ENCODE measurements around the gene CTU1.

DNA sequence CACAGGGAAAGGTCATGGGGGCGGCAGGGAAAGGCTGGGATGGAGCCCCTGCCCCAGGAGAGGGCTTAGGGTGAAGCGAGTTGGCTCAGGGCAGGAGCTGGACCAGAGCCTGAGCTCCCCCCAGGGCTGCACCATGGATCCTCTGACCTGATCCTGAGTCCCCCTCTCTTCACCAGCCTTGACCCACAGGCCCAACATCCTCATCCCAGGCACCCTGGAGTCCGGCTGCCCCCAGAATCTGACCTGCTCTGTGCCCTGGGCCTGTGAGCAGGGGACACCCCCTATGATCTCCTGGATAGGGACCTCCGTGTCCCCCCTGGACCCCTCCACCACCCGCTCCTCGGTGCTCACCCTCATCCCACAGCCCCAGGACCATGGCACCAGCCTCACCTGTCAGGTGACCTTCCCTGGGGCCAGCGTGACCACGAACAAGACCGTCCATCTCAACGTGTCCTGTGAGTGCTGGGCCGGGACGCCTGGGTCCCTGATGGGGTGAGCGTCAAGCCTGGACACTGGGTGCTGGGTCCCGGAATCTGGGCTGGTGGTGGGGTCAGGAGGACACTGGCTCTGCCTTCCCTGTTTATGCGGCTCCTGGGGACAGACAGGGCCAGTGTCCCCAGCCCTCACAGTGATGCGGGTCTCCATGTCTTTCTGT, 17.3 kb upstream of the CTU1 start:
- TF ChIP-seq, protein P1, sequence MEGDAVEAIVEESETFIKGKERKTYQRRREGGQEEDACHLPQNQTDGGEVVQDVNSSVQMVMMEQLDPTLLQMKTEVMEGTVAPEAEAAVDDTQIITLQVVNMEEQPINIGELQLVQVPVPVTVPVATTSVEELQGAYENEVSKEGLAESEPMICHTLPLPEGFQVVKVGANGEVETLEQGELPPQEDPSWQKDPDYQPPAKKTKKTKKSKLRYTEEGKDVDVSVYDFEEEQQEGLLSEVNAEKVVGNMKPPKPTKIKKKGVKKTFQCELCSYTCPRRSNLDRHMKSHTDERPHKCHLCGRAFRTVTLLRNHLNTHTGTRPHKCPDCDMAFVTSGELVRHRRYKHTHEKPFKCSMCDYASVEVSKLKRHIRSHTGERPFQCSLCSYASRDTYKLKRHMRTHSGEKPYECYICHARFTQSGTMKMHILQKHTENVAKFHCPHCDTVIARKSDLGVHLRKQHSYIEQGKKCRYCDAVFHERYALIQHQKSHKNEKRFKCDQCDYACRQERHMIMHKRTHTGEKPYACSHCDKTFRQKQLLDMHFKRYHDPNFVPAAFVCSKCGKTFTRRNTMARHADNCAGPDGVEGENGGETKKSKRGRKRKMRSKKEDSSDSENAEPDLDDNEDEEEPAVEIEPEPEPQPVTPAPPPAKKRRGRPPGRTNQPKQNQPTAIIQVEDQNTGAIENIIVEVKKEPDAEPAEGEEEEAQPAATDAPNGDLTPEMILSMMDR (IDR thresholded peaks at IDR 0.05) = no peak
- no peak for TF ChIP-seq POLR2A (IDR thresholded peaks at IDR 0.05)

Data from uterus (tissue), 2 donors.